Measurements from ENCODE around the gene METAP2.

Gene METAP2

GRCh38 chr12:95554532-95555071, 80.7 kb downstream of the METAP2 start:
- DNase-seq (ENCODE audit: low read depth, low spot score), result no peak
- ChIA-PET CTCF (interaction anchor here (0.9 to 3.3 kb wide), 3 partner anchors 11 to 20 kb away, joined by 3 to 22 read pairs (median 3); no protein-coding TSS in a partner anchor), POLR2A (no interaction called here)
- no peak for TF ChIP-seq CTCF (IDR thresholded peaks at IDR 0.05; ENCODE audit: insufficient read depth, low read length, missing control alignments)
- H3K4me3 ChIP-seq (ENCODE audit: low read depth, low read length), result no peak overlapping the region

DNA sequence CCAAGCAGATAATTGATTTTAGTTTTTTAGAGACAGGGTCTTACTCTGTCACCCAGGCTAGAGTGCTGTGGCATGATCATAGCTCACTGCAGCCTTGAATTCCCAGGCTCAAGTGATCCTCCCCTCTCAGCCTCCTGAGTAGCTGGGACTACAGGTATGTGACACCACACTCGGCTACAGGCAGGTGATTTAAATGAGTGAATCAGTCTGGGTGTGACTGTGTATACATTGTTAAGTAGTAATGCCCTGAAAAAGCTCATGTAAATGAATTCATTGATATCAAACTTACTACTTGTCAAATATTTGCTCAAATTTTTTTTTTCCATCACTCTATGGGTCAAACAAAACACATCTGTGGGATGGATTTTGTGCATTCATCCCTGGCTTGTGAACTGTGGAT, 83.7 kb downstream of the METAP2 start:
- DNase-seq (ENCODE audit: low read depth, low spot score), result no peak
- no peak overlapping the region for H3K4me3 ChIP-seq (ENCODE audit: low read depth, low read length)
- ChIA-PET POLR2A (no interaction called here), CTCF (interaction anchor here (1.5 kb wide), 1 partner anchor 17 kb away, joined by 8 read pairs; no protein-coding TSS in a partner anchor)
- TF ChIP-seq CTCF (IDR thresholded peaks at IDR 0.05; ENCODE audit: insufficient read depth, low read length, missing control alignments), result no peak

Data from AG04449 (cell line).